Measurements from ENCODE around the gene MFAP4. TPM values are rescaled to one million over a fixed set of nuclear protein-coding genes. Genes with fewer than 3 reads are reported as not detected.

Gene MFAP4
- total and polyA plus RNA-seq, 3 donors from 2014 or later = 24.0 to 108 (median 55.7) TPM

- TF ChIP-seq POLR2A (IDR thresholded peaks at IDR 0.05) = no peak
- no peak for TF ChIP-seq CTCF (IDR thresholded peaks at IDR 0.05)
- 95 to 100% methylated on average over 5 to 10 of the region's 10 CpGs for WGBS, 2 donors
- no peak overlapping the region for H3K4me3 ChIP-seq
- H3K27ac ChIP-seq = no peak overlapping the region
- intact Hi-C loops (cut with DNase I; ENCODE audit: low total_unique reads) = no loop called here
- no peaks in the 10 kb centered on the region for H3K9me3 ChIP-seq
- no peaks in the 10 kb centered on the region for H3K27me3 ChIP-seq
- H3K4me1 ChIP-seq = no peaks in the 10 kb centered on the region
- no peaks in the 10 kb centered on the region for H3K36me3 ChIP-seq (ENCODE audit: low read depth, missing control alignments)
- DNase-seq = no peak
Measured at GRCh38 chr17:19407601-19408345, 20.8 kb upstream of the MFAP4 start.

- no peak for TF ChIP-seq CTCF (IDR thresholded peaks at IDR 0.05)
- no peak for TF ChIP-seq POLR2A (IDR thresholded peaks at IDR 0.05)
- no peaks in the 10 kb centered on the region for H3K36me3 ChIP-seq (ENCODE audit: low read depth, missing control alignments)
- no peak overlapping the region for H3K4me3 ChIP-seq
- H3K9me3 ChIP-seq = no peaks in the 10 kb centered on the region
- H3K27me3 ChIP-seq = no peaks in the 10 kb centered on the region
- H3K4me1 ChIP-seq = no peaks in the 10 kb centered on the region
- intact Hi-C loops (cut with DNase I; ENCODE audit: low total_unique reads) = no loop called here
- no peak overlapping the region for H3K27ac ChIP-seq
- WGBS, 2 donors = 90% methylated on average over 5 of the region's 5 CpGs
- DNase-seq = no peak
Measured at GRCh38 chr17:19405114-19405513, 18.1 kb upstream of the MFAP4 start.

- Histone ChIP-seq H3K4me3 (no peak overlapping the region), H3K4me1 (no peaks in the 10 kb centered on the region), H3K36me3 (ENCODE audit: low read depth, missing control alignments) (no peaks in the 10 kb centered on the region), H3K27ac (no peak overlapping the region), H3K9me3 (no peaks in the 10 kb centered on the region), H3K27me3 (no peaks in the 10 kb centered on the region)
- intact Hi-C loops (cut with DNase I; ENCODE audit: low total_unique reads) = no loop called here
- TF ChIP-seq POLR2A (IDR thresholded peaks at IDR 0.05) = no peak
- no peak for TF ChIP-seq CTCF (IDR thresholded peaks at IDR 0.05)
- 78 to 93% methylated on average over 1 of the region's 1 CpG for WGBS, 2 donors
- DNase-seq = no peak
Measured at GRCh38 chr17:19404264-19404663, 17.3 kb upstream of the MFAP4 start.

GRCh38 chr17:19403021-19403420 lies 16.0 kb upstream of the MFAP4 start:
- no peak for DNase-seq
- peaks cover 8% of the 10 kb centered on the region for H3K4me1 ChIP-seq
- no peak overlapping the region for H3K27ac ChIP-seq
- TF ChIP-seq POLR2A (IDR thresholded peaks at IDR 0.05) = no peak
- TF ChIP-seq CTCF (IDR thresholded peaks at IDR 0.05) = no peak
- intact Hi-C loops (cut with DNase I; ENCODE audit: low total_unique reads) = no loop called here
- no peak overlapping the region for H3K4me3 ChIP-seq
- H3K9me3 ChIP-seq = no peaks in the 10 kb centered on the region
- H3K36me3 ChIP-seq (ENCODE audit: low read depth, missing control alignments) = no peaks in the 10 kb centered on the region
- H3K27me3 ChIP-seq = no peaks in the 10 kb centered on the region
- 96 to 100% methylated on average over 3 to 4 of the region's 4 CpGs for WGBS, 2 donors

- no peak for TF ChIP-seq POLR2A (IDR thresholded peaks at IDR 0.05)
- no peak for TF ChIP-seq CTCF (IDR thresholded peaks at IDR 0.05)
- no peaks in the 10 kb centered on the region for H3K9me3 ChIP-seq
- H3K27ac ChIP-seq = no peak overlapping the region
- no peak overlapping the region for H3K4me3 ChIP-seq
- H3K36me3 ChIP-seq (ENCODE audit: low read depth, missing control alignments) = no peaks in the 10 kb centered on the region
- WGBS, 2 donors = 93 to 95% methylated on average over 1 of the region's 1 CpG
- intact Hi-C loops (cut with DNase I; ENCODE audit: low total_unique reads) = no loop called here
- no peak for DNase-seq
- H3K4me1 ChIP-seq = peaks cover 8% of the 10 kb centered on the region
- H3K27me3 ChIP-seq = no peaks in the 10 kb centered on the region
Measured at GRCh38 chr17:19402171-19402570, 15.2 kb upstream of the MFAP4 start.
